Stimulated activated CD4-positive, alpha-beta T cell treated with anti-CD3 and anti-CD28 coated beads, Interleukin-15, amount 100 ng/mL, for 24 hours (primary cell): Measurements from ENCODE around the gene SLC16A12.
A peak's percentile ranks its signal among the peaks of the same experiment; 100 is the strongest.

Experiments used
- DNase-seq: peaks from one replicate; pipeline ENCODE4 v3.0.0-alpha.2; 2020

The SLC16A12 gene

DNA sequence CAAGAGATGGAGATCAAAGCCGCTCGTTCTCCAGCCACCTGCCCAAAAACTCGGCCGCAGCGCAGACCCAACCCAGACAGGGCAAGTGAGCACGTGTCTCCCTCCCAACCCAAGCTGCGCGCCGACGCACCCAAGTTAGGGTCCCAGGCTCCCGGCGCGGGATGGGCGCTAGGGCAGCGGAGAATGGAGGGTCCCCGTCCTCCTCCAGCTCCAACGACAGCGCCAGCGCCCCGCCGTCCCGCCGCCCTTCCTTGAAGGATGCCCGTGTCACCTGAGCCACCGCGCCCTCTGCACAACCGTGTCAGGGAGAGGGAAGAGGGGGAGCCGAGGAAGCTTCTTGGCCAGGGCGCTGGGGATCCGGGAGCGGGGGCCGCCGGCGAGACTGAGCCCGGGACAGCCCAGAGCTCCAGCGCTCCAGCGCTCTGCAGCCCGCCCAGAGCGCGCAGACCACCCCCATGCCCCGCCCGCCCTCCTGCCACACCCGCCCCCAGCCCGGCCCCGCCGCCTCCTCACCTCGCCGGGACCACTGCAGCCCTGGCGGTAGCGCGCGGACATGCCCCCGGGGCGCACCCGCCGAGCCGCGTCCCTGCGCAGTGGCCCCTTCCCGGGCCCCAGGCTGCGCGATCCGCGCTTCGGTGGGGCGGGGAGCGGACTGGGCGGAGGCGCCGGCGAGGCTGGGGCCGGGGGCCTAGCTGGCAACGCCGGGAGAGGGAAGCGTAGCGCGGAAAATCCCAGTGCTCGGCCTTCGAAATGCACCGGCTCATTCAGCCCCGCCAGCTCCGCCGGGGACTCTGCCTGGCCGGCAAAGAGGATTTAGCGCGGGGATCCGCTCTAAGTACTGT, at the start of gene SLC16A12:
TSS of gene SLC16A12 (minus strand) at position 424 of the 842 bp plus-strand sequence. CDS start 73,016 bp downstream, outside the sequence.
- DNase-seq, result peak; percentile 25

DNA sequence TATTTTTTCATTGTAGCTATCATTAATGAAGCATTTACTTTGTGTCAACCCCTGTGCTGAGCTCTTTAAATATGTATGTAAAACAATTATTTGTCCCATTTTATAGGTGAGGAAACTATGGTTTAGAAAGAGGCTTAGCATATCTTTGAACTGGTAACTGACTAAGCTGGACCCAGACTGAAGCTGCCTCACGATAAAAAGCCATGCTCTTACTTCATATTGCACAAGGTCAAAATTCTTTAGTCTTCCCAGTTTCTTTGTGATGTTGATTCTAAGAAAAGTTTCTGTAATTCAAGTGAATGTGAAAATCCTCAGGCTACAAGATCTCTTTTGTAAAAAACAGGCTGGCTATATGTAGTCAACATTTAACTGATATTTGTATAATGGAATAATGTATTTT, 46.6 kb upstream of the SLC16A12 start:
- DNase-seq, result no peak

DNA sequence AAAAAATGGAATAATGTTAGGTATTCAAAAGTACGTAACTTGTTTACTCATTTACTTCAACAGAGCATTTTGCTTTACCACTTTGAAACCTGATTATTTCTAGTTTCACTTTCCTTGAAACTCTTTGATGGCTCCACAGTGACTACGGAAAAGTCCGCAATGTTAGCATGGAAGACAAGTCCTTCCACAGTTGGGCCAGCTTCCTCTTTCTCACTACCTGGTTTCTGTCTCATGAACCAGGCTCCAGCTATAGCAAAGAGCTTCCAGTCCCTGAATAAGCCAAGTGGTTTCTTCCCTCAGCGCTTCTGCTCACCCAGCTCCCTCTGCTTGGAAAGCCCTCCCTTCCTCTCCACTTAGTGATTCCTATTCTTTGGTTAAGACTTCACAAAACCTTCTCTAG, 44.8 kb upstream of the SLC16A12 start:
- DNase-seq, result no peak

DNA sequence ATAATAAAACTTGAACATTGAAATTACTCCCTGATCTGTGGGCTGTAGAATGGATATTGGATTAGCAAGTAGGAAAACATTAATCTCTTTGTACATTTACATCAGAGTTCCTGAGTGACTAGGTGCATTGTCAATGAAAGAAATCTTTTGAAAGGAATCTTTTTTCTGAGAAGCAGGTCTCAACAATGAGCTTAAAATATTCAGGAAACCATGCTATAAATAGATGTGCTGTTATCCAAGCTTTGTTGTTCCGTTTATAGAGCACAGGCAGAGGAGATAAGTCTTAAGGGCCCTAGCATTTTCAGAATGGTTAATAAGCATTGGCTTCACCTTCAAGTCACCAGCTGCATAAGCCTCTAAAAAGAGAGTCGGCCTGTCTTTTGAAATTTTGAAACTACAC, 41.3 kb upstream of the SLC16A12 start:
- DNase-seq, result no peak

- no peak for DNase-seq
Measured at GRCh38 chr10:89576022-89576421, 40.6 kb upstream of the SLC16A12 start.

DNA sequence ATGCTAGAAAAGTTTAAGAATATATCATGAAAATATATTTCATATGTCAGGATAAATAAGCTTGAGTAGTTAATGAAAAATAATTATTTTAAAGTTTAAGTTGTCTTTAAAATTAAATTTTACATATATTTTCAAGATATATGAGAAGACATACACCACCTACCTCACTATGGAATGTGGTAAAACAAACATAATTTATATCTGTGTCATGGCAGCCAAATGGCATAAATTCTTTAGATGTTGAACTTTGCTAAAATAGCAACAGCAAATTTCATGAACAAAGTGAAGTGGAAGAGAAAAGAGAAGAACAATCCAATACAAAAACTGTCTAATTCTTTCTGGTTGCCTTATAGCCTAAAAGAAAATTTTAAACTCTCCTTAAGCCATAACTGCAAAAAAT, 39.6 kb upstream of the SLC16A12 start:
- DNase-seq, result no peak

DNA sequence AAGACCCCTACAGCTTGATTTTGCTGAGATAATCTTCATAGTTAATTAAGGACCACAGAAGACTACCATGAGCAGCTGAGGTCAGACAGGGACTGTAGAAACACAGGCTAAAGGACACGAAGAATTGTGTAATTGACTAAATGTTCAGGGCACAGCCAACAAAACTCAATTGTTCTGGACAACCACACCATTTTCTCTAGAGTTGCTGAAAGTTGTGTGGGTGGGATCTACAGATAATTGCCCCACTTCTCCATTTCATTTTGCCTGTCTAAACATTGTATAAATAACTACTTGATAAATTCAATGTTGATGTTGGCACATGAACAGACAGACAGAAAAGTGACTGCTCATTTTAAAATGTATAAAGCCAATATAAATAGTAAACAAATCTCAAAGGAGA, 39.0 kb upstream of the SLC16A12 start:
- DNase-seq, result no peak

DNA sequence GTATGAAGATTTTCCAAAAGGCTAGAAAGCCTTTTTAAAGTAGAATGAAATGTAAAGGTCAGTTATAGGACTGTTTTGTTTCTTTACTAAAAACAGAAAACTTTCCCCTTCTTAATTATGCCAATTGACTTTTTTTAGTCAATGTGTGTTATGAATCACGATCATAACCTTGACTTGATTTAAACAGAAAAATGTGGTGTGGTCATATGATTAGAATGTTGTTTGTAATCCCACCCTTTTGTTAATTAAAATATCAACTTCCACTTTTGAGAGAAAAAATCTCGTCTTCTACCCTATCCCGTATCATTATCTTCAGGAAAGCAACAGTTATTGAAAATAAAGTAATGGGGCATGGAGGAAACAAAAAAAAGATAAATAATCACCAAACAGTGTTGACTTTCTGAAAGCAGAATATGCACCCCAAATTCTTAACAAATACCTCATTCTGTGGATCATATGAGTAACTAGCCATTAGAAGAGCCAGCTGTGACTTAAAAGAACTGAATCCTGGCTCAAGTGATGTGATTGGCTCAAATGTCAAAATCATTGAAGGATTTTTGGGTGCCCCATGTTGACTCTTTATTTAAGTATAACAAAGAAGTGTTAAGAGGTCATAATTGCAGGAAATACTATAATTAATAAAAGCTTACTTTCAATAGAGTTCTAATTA, 32.3 kb upstream of the SLC16A12 start:
- DNase-seq, result no peak

DNA sequence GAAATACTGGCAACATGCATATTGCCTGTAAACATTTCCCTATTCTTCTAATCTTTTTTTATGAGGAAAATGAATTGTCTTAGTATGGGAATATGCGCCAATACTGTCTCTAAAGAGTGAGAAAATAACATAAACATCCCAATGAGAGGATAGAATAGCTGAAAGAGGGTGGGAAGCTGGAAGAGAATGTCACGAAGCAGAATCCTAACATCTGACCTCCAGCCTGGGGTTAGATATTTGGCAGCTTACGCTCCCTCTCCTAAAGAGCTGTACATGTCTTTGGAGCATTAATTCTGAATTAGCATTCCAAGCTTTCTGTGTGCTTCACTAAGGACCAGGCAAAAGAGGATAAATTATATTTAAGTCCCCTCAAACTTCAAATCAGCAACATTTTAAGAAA, 31.6 kb upstream of the SLC16A12 start:
- no peak for DNase-seq

- no peak for DNase-seq
Measured at GRCh38 chr10:89566095-89566950, 30.9 kb upstream of the SLC16A12 start.

DNA sequence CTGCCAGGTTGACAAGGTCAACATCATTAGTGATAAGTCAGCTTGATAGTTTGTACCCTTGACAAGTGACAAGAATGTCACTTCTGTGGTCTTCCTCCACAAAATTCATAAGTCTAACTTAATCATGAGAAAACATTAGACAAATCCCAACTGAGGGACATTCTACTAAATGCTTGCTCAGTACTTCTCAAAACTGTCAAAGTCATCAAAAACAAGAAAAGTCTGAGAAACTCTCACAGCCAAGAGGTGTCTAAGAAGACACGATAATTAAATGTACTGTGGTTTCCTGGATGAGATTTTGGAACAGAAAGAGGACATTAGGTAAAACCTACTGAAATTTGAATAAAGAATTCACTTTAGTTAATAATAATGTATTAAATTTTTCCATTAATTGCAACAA, 29.8 kb upstream of the SLC16A12 start:
- no peak for DNase-seq

DNA sequence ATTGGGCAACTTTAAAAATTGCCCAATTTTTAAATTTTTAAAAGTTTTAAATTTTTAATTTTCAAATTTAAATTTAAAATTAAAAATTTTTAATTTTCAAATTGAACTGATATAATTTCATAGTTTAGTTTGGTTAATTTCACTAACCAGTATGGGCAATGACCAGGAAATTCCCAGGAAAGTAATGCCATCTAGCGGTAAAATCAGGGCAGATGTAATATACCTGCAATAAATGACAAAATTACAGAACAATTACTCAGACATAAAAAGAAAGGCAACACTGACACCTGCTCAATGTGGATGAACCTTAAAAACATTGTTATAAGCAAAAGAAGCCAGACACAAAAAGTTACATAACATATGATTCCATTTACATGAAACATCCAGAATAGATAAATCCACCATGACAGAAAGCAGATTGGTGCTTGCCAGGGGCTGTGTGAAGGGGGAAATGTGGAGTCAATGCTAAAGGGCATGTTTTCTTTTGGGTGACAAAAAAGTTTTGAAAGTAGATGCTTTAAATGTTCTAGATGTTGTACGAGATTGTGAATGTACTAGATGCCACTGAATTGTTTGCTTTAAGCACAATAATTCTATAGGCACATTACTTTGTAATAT, 28.6 kb upstream of the SLC16A12 start:
- DNase-seq, result peak; percentile 10

DNA sequence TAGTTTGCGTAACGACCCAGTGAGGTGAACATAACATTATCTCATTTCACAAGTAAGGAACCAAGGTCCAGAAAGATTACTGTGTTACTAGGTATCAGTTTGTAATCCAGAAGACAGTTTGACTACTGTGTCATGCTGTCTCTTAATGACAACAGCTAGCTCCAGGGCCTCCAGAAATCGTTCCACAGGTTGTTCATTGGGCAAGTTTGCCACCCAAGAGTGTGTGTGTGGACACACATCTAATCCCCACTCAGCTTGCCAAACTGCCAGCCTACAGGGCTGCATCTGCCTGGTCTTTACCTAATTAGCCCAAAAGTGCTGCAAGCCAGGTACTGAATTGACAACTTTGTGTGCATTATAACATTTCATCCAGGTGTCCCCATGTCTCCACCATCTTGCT, 27.9 kb upstream of the SLC16A12 start:
- DNase-seq, result no peak

DNA sequence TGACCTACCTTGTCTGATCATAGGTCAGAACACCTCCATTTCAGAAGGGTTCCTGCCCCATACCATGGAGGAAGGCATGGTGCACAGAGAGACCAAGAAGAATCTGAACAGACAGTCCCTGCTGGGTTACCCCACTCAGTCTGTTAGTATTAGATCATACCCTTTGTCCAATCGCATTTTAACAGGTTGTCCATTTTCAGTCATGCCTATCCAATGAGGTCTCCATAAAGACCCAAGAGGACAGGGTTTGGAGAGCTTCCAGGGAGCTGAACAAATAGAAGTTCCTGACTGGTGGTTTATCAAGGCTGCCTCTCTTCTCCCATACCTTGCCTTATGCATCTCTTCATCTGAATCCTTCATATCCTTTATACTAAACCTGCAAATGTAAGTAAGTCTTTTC, 21.2 kb upstream of the SLC16A12 start:
- DNase-seq, result no peak

DNA sequence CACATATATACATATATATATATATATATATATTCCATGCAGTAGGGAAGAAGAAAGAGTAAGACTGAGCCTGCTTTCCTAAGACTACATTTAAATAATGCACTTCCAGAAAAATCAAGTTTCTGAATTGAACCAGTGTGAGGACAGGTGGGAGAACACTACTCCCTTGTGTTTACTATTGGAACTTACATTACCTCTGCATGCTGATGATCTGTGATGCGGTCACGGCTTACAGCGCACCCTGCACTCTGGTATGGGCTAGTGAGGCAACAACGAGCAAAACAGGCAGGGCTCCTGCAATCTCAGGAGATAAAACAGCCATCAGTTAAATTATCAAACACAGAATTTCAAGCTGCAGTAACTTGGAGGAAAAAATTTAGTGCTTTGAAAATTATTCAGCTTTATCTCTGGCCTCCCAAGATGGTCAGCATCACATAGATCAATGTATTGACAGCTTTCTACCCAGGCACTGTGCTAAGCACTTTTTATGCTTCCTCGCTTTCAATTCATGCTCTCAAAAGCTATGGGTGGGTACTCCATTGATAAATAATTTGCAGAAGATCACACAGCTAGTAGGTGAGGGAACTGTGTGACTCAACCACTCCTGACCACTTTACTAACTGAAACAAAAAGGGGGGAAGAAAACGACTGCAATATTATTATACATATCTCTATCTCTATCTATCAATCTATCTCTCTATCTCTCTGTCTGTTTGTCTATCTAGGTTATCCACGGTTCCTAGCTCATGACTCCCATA, 20.5 kb upstream of the SLC16A12 start:
- DNase-seq, result no peak

GRCh38 chr10:89554433-89554832, 19.0 kb upstream of the SLC16A12 start:
- no peak for DNase-seq

- no peak for DNase-seq
Measured at GRCh38 chr10:89553064-89553734, 17.8 kb upstream of the SLC16A12 start.

DNA sequence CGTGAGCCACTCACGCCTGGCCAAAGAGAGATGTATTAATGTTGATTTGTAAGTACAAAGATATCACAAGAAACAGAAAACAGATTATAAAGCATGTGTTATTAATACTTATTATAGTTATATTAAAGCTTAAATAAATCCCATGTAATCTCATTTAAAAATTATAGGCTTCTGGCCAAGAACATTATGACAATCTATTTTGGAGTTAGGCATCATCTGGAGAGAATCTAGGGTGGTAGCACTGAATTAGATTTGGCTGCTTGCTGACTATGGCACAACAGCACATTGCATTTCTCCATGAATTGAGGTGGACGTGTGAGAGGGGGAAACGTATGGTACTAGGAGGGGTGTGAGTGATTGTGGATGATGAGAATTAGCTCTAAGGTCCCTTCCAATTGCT, 16.8 kb upstream of the SLC16A12 start:
- DNase-seq, result no peak

DNA sequence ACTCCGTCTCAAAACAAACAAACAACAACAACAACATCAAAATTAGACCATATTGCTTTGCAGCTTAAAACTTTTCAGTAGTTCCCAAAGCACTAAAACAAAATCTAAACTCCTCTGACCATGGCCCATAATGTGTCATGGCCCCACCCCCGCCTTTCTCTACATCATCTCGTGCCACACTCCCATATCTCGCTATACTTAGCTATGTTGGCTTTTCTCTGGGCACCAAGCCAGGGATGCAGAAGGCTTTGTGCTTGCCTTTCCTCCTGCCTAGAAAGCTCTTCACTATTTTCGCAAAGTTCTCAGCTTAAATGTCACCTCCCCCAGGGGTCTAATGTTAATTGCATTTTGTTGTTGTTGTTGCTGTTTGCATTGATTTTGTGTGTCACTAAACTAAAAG, 15.1 kb upstream of the SLC16A12 start:
- no peak for DNase-seq

DNA sequence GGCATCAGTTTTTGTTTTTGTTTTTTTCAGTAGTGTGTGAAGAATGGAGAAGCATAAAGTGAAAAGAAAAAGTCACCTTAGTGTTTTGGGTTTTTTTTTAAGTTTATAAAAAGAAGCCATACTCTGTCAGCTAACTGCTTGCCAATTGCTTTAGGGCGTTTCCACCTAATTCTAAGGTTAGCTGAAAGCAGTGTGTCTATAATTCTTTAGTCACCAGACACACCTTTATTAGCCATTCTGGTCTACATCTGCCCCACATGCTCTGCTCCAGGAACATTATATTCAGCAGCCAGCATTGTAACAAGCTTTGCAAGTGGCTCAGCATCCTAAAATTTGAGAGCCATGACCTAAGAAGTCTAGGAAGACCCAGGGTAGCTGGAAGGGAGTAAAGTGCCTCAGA, 14.1 kb upstream of the SLC16A12 start:
- no peak for DNase-seq

- no peak for DNase-seq
Measured at GRCh38 chr10:89548673-89549072, 13.3 kb upstream of the SLC16A12 start.
